Fibroblast of pulmonary artery (primary cell): Measurements from ENCODE around the gene EEPD1.

Experiments
- DNase-seq: peaks from one replicate; pipeline ENCODE4 v3.0.0-alpha.2; 2010; ENCODE audit warnings: low read depth
- H3K4me3 ChIP-seq: replicated peaks from 2 replicates; pipeline ENCODE4 v1.5.1; 2011; ENCODE audit warnings: low read depth, mild to moderate bottlenecking, control low read depth, low read length, moderate library complexity
- TF ChIP-seq, protein P1 (sequence below): IDR thresholded peaks from 2 replicates; pipeline ENCODE4 v1.5.1; 2011; ENCODE audit warnings: mild to moderate bottlenecking, control low read depth, low read length, inconsistent platforms; ENCODE audit errors: missing control alignments

EEPD1 gene

DNA sequence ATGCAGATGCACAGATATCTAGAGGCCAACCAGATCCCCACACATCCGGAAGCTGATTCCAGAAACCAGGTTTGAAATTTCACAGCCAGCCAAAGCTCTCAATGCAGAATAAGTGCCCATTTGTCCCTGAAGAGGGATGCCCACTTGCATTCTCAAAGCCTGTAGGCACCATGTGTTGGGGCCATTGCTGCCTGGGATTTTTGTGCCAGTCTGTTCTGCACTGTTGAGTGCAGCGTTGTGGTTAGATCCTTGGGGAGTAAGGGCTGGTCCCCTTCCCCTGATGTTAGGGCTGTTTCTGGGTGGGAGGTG, 62.4 kb downstream of the EEPD1 start:
- TF ChIP-seq, protein P1, sequence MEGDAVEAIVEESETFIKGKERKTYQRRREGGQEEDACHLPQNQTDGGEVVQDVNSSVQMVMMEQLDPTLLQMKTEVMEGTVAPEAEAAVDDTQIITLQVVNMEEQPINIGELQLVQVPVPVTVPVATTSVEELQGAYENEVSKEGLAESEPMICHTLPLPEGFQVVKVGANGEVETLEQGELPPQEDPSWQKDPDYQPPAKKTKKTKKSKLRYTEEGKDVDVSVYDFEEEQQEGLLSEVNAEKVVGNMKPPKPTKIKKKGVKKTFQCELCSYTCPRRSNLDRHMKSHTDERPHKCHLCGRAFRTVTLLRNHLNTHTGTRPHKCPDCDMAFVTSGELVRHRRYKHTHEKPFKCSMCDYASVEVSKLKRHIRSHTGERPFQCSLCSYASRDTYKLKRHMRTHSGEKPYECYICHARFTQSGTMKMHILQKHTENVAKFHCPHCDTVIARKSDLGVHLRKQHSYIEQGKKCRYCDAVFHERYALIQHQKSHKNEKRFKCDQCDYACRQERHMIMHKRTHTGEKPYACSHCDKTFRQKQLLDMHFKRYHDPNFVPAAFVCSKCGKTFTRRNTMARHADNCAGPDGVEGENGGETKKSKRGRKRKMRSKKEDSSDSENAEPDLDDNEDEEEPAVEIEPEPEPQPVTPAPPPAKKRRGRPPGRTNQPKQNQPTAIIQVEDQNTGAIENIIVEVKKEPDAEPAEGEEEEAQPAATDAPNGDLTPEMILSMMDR, result no peak
- no peak overlapping the region for H3K4me3 ChIP-seq
- no peak for DNase-seq

DNA sequence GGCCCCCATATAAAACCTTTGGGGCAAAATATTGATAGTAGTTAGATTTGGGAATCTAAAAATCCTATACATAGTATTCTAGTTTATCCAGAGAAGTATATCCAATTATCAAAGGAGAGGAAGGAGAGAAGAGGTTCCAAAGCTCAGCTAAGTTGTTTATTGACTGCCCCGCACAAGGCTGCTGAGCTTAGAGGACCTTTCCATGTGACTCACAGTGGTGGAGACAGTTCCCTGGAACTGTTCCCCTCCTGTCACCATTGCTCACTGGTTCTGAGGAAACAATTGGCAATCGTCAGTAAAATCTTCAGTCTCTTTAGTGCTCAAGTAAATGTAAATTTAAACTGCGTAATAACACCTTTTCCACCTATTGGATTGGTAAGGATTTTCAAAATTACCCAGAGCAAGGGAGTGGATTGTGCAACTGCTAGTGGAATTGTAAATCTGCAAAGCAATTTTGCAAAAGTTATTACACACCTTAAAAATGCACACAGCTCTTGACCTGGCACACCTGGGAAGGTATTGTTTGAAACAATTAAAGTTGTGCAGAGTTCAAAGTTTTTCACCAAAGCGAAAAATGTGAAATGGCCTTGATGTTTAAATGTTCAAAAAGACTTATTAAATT, 63.1 kb downstream of the EEPD1 start:
- H3K4me3 ChIP-seq, result no peak overlapping the region
- TF ChIP-seq, protein P1, result no peak
- DNase-seq, result peak; percentile 29

DNA sequence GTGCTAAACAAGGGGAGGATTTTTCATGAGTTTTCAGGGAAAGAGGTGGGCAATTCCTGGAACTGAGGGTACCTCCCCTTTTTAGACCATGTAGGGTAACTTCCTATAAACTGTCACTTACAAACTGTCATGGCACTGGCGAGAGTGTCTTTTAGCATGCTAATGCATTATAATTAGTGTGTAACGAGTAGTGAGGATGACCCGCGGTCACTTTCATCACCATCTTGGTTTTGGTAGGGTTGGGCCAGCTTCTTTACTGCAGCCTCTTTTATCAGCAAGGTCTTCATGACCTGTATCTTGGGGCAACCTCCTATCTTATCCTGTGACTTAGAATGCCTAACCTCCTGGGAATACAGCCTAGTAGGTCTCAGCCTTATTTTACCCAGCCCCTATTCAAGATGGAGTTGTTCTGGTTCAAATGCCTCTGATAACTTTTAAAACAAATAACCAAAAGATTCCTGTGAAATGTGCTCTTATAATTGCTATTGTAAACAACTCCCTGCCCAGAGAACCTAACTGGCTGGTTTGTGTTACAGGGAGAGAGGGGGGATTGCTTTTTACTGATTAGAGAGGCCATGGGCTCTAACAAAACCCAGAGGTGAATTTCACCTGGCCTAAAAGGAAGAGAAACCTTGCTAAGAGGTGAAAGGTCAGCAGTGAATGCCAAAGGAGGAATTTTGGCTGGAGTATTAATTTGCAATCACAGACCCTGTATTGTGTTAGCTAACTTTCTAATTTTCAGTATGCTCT, 64.3 kb downstream of the EEPD1 start:
- TF ChIP-seq, protein P1, result no peak
- DNase-seq, result no peak
- H3K4me3 ChIP-seq, result no peak overlapping the region

DNA sequence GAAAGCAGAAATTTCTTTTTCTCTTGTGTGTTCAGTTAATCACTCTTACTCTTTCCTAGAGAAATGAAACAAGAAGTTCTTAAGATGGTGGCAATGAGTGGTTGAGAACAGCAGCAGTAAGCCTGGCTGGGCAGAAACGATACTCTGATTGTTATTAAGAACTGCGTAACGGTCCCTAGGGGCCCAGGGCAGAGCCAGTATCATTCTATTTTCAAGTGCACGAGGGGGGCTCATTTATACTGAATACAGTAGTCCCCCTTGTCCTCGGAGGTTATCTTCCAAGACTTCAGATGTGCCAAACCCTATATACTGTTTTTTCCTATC, 64.9 kb downstream of the EEPD1 start:
- H3K4me3 ChIP-seq, result no peak overlapping the region
- no peak for DNase-seq

DNA sequence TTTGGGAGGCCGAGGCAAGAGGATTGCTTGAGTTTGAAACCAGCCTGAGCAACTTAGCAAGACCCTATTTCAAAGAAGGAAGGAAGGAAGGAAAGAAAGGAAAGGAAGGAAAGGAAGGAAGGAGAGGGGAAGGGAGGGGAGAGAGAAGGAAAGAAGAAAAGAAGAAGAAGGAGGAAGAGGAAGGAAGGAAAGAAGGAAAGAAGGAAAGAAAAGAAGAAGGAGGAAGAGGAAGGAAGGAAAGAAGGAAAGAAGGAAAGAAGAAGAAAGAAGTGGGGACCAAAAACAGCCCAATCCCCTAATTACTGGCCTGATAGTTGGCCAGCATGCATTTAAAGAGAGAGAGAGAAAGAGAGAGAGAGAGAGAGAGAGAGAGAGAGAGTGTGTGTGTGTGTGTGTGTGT, 66.4 kb downstream of the EEPD1 start:
- no peak for DNase-seq
- no peak overlapping the region for H3K4me3 ChIP-seq
- TF ChIP-seq, protein P1, result no peak

More for the DNA sequence above, 64.9 kb downstream of the EEPD1 start:
- TF ChIP-seq, protein P1, result no peak

DNA sequence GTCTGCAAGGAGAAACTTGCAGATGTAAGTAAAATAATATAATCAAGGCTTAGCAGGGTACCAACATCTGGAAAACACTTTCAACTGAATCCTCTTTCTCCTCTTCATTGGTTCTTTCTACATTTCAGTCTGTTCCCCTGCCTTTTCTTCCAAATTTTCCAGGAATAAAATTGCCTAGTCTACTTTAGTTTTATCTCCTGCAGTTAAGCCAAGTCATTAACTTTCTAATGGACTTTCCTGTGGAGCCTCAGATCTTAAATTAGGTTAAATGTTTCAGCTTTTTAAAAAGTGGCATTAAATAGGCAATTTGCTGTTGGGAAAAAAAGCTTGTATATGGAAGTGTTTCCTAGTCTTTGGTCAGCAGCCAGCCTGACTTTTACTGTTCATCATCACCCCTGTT, 70.8 kb downstream of the EEPD1 start:
- DNase-seq, result no peak
- H3K4me3 ChIP-seq, result no peak overlapping the region
- TF ChIP-seq, protein P1, result no peak
